ENCODE data around the gene FLRT2. TPM values are rescaled to one million over a fixed set of nuclear protein-coding genes. Genes with fewer than 3 reads are reported as not detected.

Gene FLRT2
- total RNA-seq, 2 donors from 2014 or later: 6.8 to 59.1 TPM

DNA sequence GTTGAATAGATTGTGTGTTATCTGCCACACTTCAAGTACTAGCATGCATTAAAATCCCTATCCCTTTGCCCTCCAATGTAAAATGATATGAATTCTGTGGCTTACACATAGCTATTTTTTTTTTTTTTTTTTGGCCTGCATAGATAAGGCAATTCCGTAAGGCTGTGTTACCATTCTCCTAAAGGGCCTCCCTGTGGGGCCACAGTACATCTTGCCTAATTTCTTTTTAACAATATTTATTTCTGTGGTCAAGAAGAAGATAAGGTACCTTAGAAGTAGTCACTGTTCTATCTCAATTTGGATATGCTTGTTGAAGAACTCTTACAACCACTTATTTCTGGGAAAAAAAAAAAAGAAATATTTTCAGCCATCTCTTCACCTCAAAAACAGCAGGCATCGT, 19.8 kb downstream of the FLRT2 start:
- no peak overlapping the region for H3K4me3 ChIP-seq
- H3K27me3 ChIP-seq (replicated peaks; ENCODE audit: insufficient read depth): no peaks in the 10 kb centered on the region
- TF ChIP-seq POLR2A (IDR thresholded peaks at IDR 0.05) (no peak), POLR2AphosphoS5 (IDR thresholded peaks at IDR 0.05) (no peak)
- TF ChIP-seq, protein P1, sequence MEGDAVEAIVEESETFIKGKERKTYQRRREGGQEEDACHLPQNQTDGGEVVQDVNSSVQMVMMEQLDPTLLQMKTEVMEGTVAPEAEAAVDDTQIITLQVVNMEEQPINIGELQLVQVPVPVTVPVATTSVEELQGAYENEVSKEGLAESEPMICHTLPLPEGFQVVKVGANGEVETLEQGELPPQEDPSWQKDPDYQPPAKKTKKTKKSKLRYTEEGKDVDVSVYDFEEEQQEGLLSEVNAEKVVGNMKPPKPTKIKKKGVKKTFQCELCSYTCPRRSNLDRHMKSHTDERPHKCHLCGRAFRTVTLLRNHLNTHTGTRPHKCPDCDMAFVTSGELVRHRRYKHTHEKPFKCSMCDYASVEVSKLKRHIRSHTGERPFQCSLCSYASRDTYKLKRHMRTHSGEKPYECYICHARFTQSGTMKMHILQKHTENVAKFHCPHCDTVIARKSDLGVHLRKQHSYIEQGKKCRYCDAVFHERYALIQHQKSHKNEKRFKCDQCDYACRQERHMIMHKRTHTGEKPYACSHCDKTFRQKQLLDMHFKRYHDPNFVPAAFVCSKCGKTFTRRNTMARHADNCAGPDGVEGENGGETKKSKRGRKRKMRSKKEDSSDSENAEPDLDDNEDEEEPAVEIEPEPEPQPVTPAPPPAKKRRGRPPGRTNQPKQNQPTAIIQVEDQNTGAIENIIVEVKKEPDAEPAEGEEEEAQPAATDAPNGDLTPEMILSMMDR (IDR thresholded peaks at IDR 0.05): no peak
- no peaks in the 10 kb centered on the region for H3K36me3 ChIP-seq
- no peaks in the 10 kb centered on the region for H3K4me1 ChIP-seq (replicated peaks)
- no peaks in the 10 kb centered on the region for H3K9me3 ChIP-seq
- intact Hi-C loops (cut with DNase I): no loop called here
- WGBS: 92% methylated on average over 2 of the region's 2 CpGs
- no peak for DNase-seq (ENCODE audit: low spot score)
- no peak overlapping the region for H3K27ac ChIP-seq

DNA sequence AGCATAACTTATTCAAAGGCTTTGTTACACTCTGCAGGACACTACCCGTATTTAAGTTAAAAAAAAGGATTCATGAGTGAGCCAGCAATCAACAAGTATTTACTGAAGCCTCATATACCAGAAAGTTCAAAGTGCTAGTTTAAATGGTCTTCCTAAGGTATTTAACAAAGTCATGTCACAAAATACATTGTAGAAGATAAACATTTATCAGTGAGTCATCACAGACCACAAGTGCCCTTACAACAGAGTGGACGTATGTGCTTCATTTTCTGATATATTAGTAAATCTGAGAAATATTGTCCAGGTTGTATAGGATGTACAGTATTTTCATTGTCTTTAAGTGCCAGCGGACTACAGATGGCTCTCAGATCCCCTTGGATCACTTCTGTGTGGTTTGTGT, 24.2 kb downstream of the FLRT2 start:
- TF ChIP-seq, protein P1 (IDR thresholded peaks at IDR 0.05): no peak
- TF ChIP-seq POLR2AphosphoS5 (IDR thresholded peaks at IDR 0.05) (no peak), POLR2A (IDR thresholded peaks at IDR 0.05) (no peak)
- Histone ChIP-seq H3K4me1 (replicated peaks) (no peaks in the 10 kb centered on the region), H3K27ac (no peak overlapping the region), H3K27me3 (replicated peaks; ENCODE audit: insufficient read depth) (no peaks in the 10 kb centered on the region), H3K9me3 (no peaks in the 10 kb centered on the region), H3K4me3 (no peak overlapping the region), H3K36me3 (no peaks in the 10 kb centered on the region)
- WGBS: 74% methylated on average over 3 of the region's 3 CpGs
- no peak for DNase-seq (ENCODE audit: low spot score)
- intact Hi-C loops (cut with DNase I): no loop called here

DNA sequence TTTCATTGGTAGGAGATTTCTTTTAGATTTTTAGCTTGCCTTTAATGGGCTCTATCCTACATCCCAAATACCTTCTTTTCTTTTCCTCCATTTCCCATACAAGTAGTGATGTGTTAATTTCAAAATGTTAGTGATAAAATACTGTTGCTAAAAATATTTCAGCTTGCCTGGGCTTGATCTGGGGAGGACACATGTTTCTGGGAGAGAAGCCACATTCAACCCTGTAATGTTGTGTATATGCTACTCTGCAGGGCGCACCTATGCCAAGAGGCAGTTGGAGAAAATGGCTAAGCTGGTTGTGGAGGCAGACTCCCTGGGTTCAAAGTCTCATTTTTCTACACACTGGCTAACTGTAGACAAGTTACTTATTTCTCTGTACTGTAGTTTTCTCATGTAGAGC, 26.3 kb downstream of the FLRT2 start:
- H3K27ac ChIP-seq: no peak overlapping the region
- H3K4me3 ChIP-seq: no peak overlapping the region
- no peaks in the 10 kb centered on the region for H3K27me3 ChIP-seq (replicated peaks; ENCODE audit: insufficient read depth)
- no peaks in the 10 kb centered on the region for H3K4me1 ChIP-seq (replicated peaks)
- no peaks in the 10 kb centered on the region for H3K9me3 ChIP-seq
- WGBS: 83% methylated on average over 1 of the region's 1 CpG
- no peak for DNase-seq (ENCODE audit: low spot score)
- H3K36me3 ChIP-seq: no peaks in the 10 kb centered on the region
- intact Hi-C loops (cut with DNase I): no loop called here
- TF ChIP-seq POLR2AphosphoS5 (IDR thresholded peaks at IDR 0.05) (no peak), POLR2A (IDR thresholded peaks at IDR 0.05) (no peak)
- TF ChIP-seq, protein P1 (IDR thresholded peaks at IDR 0.05): no peak

DNA sequence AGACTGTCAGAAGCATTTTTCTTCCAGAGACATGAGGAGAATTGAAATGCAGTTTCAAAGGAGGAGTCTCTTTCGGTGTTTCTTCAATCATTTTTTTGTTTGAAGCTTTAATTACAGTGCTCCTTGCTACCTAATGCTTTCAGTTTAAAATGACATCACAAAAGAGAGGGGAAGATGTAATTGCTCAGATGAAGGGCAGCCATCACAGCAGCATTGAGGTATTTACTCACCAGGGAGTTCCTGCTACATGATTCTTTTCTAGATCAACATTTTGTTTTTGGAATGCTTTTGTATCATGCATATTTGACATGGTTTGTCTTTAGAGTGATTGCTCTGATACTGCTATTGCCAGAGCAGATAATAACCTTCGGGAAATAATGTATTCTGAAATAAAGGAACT, 28.6 kb downstream of the FLRT2 start:
- TF ChIP-seq, protein P1 (IDR thresholded peaks at IDR 0.05): no peak
- TF ChIP-seq POLR2A (IDR thresholded peaks at IDR 0.05) (no peak), POLR2AphosphoS5 (IDR thresholded peaks at IDR 0.05) (no peak)
- 84% methylated on average over 2 of the region's 2 CpGs for WGBS
- intact Hi-C loops (cut with DNase I): no loop called here

DNA sequence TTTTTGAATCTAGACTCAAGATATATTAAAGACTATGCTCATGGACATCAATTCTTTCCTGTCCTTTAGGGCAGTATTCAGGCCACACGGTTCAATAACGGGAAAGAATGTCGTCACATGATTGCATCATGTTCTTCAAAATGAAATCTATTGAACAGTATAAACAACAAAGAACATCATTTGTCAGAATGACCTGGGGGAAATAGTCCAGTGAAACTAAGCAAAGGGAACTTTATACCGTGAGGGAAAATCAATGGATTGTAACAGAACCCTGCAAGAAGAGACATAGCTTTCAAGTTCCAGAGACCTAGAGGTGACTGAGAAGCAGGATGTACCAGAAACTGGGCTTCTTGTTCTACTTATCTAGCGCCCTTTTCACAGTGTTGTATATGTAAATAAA, 32.7 kb downstream of the FLRT2 start:
- Histone ChIP-seq H3K36me3 (no peaks in the 10 kb centered on the region), H3K4me3 (no peak overlapping the region), H3K27ac (no peak overlapping the region), H3K27me3 (replicated peaks; ENCODE audit: insufficient read depth) (no peaks in the 10 kb centered on the region), H3K9me3 (no peaks in the 10 kb centered on the region), H3K4me1 (replicated peaks) (no peaks in the 10 kb centered on the region)
- WGBS: 87% methylated on average over 5 of the region's 5 CpGs
- intact Hi-C loops (cut with DNase I): no loop called here
- DNase-seq (ENCODE audit: low spot score): no peak
- TF ChIP-seq POLR2A (IDR thresholded peaks at IDR 0.05) (no peak), POLR2AphosphoS5 (IDR thresholded peaks at IDR 0.05) (no peak)
- TF ChIP-seq, protein P1 (IDR thresholded peaks at IDR 0.05): no peak

More for the DNA sequence above, 28.6 kb downstream of the FLRT2 start:
- DNase-seq (ENCODE audit: low spot score): no peak
- Histone ChIP-seq H3K9me3 (no peaks in the 10 kb centered on the region), H3K4me1 (replicated peaks) (no peaks in the 10 kb centered on the region), H3K27me3 (replicated peaks; ENCODE audit: insufficient read depth) (no peaks in the 10 kb centered on the region), H3K36me3 (no peaks in the 10 kb centered on the region), H3K4me3 (no peak overlapping the region), H3K27ac (no peak overlapping the region)
